Mesenchymal stem cell (in vitro differentiated cells and primary cell): ENCODE measurements around the gene BDKRB1.
A peak's percentile ranks its signal among the peaks of the same experiment; 100 is the strongest.

Experiments
- DNase-seq: peaks from one replicate; pipeline ENCODE4 v3.0.0-alpha.2; 2013
- H2AFZ ChIP-seq: one replicate; pipeline ENCODE4 v1.6.1; 2013; ENCODE audit warnings: low read depth, mild to moderate bottlenecking, control low read depth, inconsistent platforms, low read length, moderate library complexity
- H2AK5ac ChIP-seq: 2 replicates; pipeline ENCODE4 v1.6.1; 2013; ENCODE audit warnings: low read length, moderate library complexity, mild to moderate bottlenecking, inconsistent platforms; ENCODE audit not compliant: severe bottlenecking
- H2BK120ac ChIP-seq: one replicate; pipeline ENCODE4 v1.6.1; 2013; ENCODE audit warnings: low read depth, mild to moderate bottlenecking, inconsistent platforms, low read length, moderate library complexity
- H2BK12ac ChIP-seq, 2 experiments: one replicate each; pipeline ENCODE4 v1.6.1; 2013; ENCODE audit warnings: inconsistent platforms in 2 of 2, low read length in 2 of 2, mild to moderate bottlenecking in 2 of 2, moderate library complexity in 2 of 2, control low read depth in 1 of 2
- H2BK15ac ChIP-seq: one replicate; pipeline ENCODE4 v1.6.1; 2013; ENCODE audit warnings: mild to moderate bottlenecking, low read depth, inconsistent platforms; ENCODE audit not compliant: poor library complexity, severe bottlenecking
- H2BK5ac ChIP-seq: 2 replicates; pipeline ENCODE4 v1.6.1; 2013; ENCODE audit warnings: low read depth, mild to moderate bottlenecking, low read length, control low read depth, inconsistent platforms; ENCODE audit not compliant: poor library complexity, severe bottlenecking
- H3K14ac ChIP-seq, 2 experiments: one replicate each; pipeline ENCODE4 v1.6.1; 2013; ENCODE audit warnings: inconsistent platforms in 2 of 2, low read length in 2 of 2, control low read depth in 1 of 2, mild to moderate bottlenecking in 1 of 2, moderate library complexity in 1 of 2
- H3K18ac ChIP-seq, 2 experiments: one replicate each; pipeline ENCODE4 v1.6.1; 2013; ENCODE audit warnings: inconsistent platforms in 2 of 2, low read length in 2 of 2, control low read depth in 1 of 2, low read depth in 1 of 2, mild to moderate bottlenecking in 1 of 2
- H3K23ac ChIP-seq, 2 experiments: one replicate each; pipeline ENCODE4 v1.6.1; 2013; ENCODE audit warnings: inconsistent platforms in 2 of 2, low read length in 2 of 2, mild to moderate bottlenecking in 2 of 2, moderate library complexity in 2 of 2, control low read depth in 1 of 2
- H3K27ac ChIP-seq: 2 replicates; pipeline ENCODE4 v1.5.1; 2013; ENCODE audit warnings: mild to moderate bottlenecking, moderate library complexity, low read length, control low read depth, inconsistent platforms; ENCODE audit not compliant: poor library complexity, severe bottlenecking
- H3K27me3 ChIP-seq, 2 experiments: 2 replicates each; pipeline versions ENCODE4 v1.6.1 to v1.7.0; 2013; ENCODE audit warnings: low read length in 2 of 2, mild to moderate bottlenecking in 2 of 2, moderate library complexity in 2 of 2, control low read depth in 1 of 2, inconsistent platforms in 1 of 2; ENCODE audit not compliant: control insufficient read depth in 1 of 2, insufficient read depth in 1 of 2
- H3K36me3 ChIP-seq, 2 experiments: 2 replicates each; pipeline versions ENCODE4 v1.6.1 to v1.7.0; 2013; ENCODE audit warnings: low read length in 2 of 2, control low read depth in 1 of 2, inconsistent platforms in 1 of 2, low read depth in 1 of 2, mild to moderate bottlenecking in 1 of 2; ENCODE audit not compliant: insufficient read depth in 2 of 2, control insufficient read depth in 1 of 2
- H3K4ac ChIP-seq, 2 experiments: one replicate each; pipeline ENCODE4 v1.6.1; 2013; ENCODE audit warnings: inconsistent platforms in 2 of 2, low read length in 2 of 2, mild to moderate bottlenecking in 2 of 2, moderate library complexity in 2 of 2, control low read depth in 1 of 2, low read depth in 1 of 2
- H3K4me1 ChIP-seq: 2 replicates; pipeline ENCODE4 v1.6.1; 2013; ENCODE audit warnings: low read depth, low read length, control low read depth; ENCODE audit not compliant: control insufficient read depth, insufficient read depth
- H3K4me2 ChIP-seq: 2 replicates; pipeline ENCODE4 v1.6.1; 2013; ENCODE audit warnings: low read length, mild to moderate bottlenecking, inconsistent platforms; ENCODE audit not compliant: poor library complexity, severe bottlenecking
- H3K4me3 ChIP-seq, 2 experiments: 2 replicates each; pipeline versions ENCODE4 v1.5.1 to v1.7.0; 2013; ENCODE audit warnings: low read length in 2 of 2, mild to moderate bottlenecking in 2 of 2, control low read depth in 1 of 2, low read depth in 1 of 2; ENCODE audit not compliant: insufficient read depth in 1 of 2
- H3K79me1 ChIP-seq: replicated peaks from 2 replicates; pipeline ENCODE4 v1.6.1; 2013; ENCODE audit warnings: mild to moderate bottlenecking, control low read depth, low read length, inconsistent platforms; ENCODE audit not compliant: poor library complexity, severe bottlenecking
- H3K9ac ChIP-seq: 2 replicates; pipeline ENCODE4 v1.7.0; 2013; ENCODE audit warnings: mild to moderate bottlenecking, low read length, moderate library complexity
- H3K9me3 ChIP-seq: 2 replicates; pipeline ENCODE4 v1.7.0; 2013; ENCODE audit warnings: mild to moderate bottlenecking, low read length; ENCODE audit not compliant: control insufficient read depth
- H4K8ac ChIP-seq: one replicate; pipeline ENCODE4 v1.6.1; 2013; ENCODE audit warnings: inconsistent platforms, mild to moderate bottlenecking, low read length, moderate library complexity
- H4K91ac ChIP-seq: one replicate; pipeline ENCODE4 v1.6.1; 2013; ENCODE audit warnings: mild to moderate bottlenecking, low read length, inconsistent platforms
- WGBS: methylation state at CpG from one replicate; pipeline ENCODE4 v1.1.7; 2013; ENCODE audit warnings: mixed read lengths; 5-methylcytosine and 5-hydroxymethylcytosine counted together

Gene BDKRB1

GRCh38 chr14:96212140-96212539 is 43.9 kb upstream of the BDKRB1 start:
- H2BK5ac ChIP-seq = no peak overlapping the region
- no peak overlapping the region for H2BK120ac ChIP-seq
- H4K91ac ChIP-seq = no peak overlapping the region
- H3K4me1 ChIP-seq = peaks cover 19% of the 10 kb centered on the region
- H4K8ac ChIP-seq = no peak overlapping the region
- H3K36me3 ChIP-seq = peaks cover 51 to 98% of the 10 kb centered on the region in 2 experiments
- H3K23ac ChIP-seq = no peak overlapping the region
- H3K9ac ChIP-seq = no peak overlapping the region
- no peak overlapping the region for H2BK15ac ChIP-seq
- H2BK12ac ChIP-seq = no peak overlapping the region
- no peak overlapping the region for H3K27ac ChIP-seq
- no peak overlapping the region for H2AK5ac ChIP-seq
- no peak overlapping the region for H3K4me2 ChIP-seq
- no peak overlapping the region for H3K14ac ChIP-seq
- no peak overlapping the region for H3K4me3 ChIP-seq
- H3K18ac ChIP-seq = no peak overlapping the region
- H3K9me3 ChIP-seq = peaks cover 6% of the 10 kb centered on the region
- H2AFZ ChIP-seq = no peak overlapping the region
- no peak overlapping the region for H3K4ac ChIP-seq
- no peak for DNase-seq
- peaks cover 40% of the 10 kb centered on the region for H3K79me1 ChIP-seq
- H3K27me3 ChIP-seq = no peaks in the 10 kb centered on the region

- Histone ChIP-seq H3K4ac (no peak overlapping the region), H3K4me1 (peaks cover 17% of the 10 kb centered on the region), H3K79me1 (peaks cover 47% of the 10 kb centered on the region), H2BK5ac (no peak overlapping the region), H3K9me3 (peaks cover 6% of the 10 kb centered on the region), H2BK12ac (no peak overlapping the region), H2BK120ac (no peak overlapping the region), H2BK15ac (no peak overlapping the region), H3K9ac (peak overlapping the region; percentile 0), H3K23ac (no peak overlapping the region), H3K27me3 (no peaks in the 10 kb centered on the region), H4K91ac (no peak overlapping the region), H2AK5ac (no peak overlapping the region), H3K27ac (no peak overlapping the region), H4K8ac (no peak overlapping the region), H3K18ac (no peak overlapping the region), H3K14ac (no peak overlapping the region), H3K4me2 (no peak overlapping the region), H3K4me3 (no peak overlapping the region), H2AFZ (no peak overlapping the region), H3K36me3 (peaks cover 57 to 98% of the 10 kb centered on the region in 2 experiments)
- no peak for DNase-seq
- WGBS = 87% methylated on average over 4 of the region's 4 CpGs
Observed at GRCh38 chr14:96212896-96213295, 43.1 kb upstream of the BDKRB1 start.

GRCh38 chr14:96213871-96214465 is 42.0 kb upstream of the BDKRB1 start:
- Histone ChIP-seq H3K4me2 (no peak overlapping the region), H3K36me3 (peaks cover 51 to 97% of the 10 kb centered on the region in 2 experiments), H3K4me1 (peaks cover 16% of the 10 kb centered on the region), H3K79me1 (peaks cover 50% of the 10 kb centered on the region), H3K27me3 (no peaks in the 10 kb centered on the region), H3K4ac (no peak overlapping the region), H3K23ac (no peak overlapping the region), H2BK5ac (no peak overlapping the region), H4K8ac (no peak overlapping the region), H2AFZ (no peak overlapping the region), H4K91ac (no peak overlapping the region), H2BK120ac (no peak overlapping the region), H2BK15ac (no peak overlapping the region), H3K9ac (peak overlapping the region; percentile 54), H3K27ac (no peak overlapping the region), H2BK12ac (no peak overlapping the region), H3K14ac (peak overlapping the region in 1 of 2 experiments; percentile 10), H3K4me3 (no peak overlapping the region), H3K9me3 (peaks cover 6% of the 10 kb centered on the region), H3K18ac (no peak overlapping the region), H2AK5ac (no peak overlapping the region)
- DNase-seq = peak; percentile 44
- 87% methylated on average over 10 of the region's 10 CpGs for WGBS

DNA sequence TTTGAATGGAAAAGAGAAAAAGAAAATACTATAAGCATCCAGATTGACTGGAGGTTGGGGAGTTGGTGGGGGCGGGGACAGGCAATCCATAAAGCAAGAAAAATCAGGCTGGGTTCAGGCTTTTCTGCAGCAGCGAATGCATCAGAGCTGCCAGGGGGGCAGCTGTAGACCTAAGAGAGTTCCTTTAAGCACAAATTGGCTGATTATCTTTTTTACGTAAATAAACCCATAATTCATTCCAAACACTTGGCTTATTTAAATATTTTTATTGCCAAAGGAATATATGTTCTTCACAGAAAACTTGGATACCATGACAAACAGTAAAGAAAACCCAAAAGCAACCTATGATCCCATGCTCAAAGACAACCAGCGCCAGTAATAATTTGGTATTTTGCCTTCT is 41.2 kb upstream of the BDKRB1 start:
- H3K27ac ChIP-seq = no peak overlapping the region
- peaks cover 22% of the 10 kb centered on the region for H3K4me1 ChIP-seq
- H3K23ac ChIP-seq = no peak overlapping the region
- WGBS = 92% methylated on average over 3 of the region's 4 CpGs
- H4K91ac ChIP-seq = no peak overlapping the region
- DNase-seq = no peak
- H3K79me1 ChIP-seq = peaks cover 52% of the 10 kb centered on the region
- no peaks in the 10 kb centered on the region for H3K27me3 ChIP-seq
- peaks cover 51 to 97% of the 10 kb centered on the region in 2 experiments for H3K36me3 ChIP-seq
- H4K8ac ChIP-seq = no peak overlapping the region
- peak overlapping the region; percentile 54 for H3K9ac ChIP-seq
- H2AFZ ChIP-seq = no peak overlapping the region
- no peak overlapping the region for H2BK5ac ChIP-seq
- no peak overlapping the region for H3K4me3 ChIP-seq
- peak overlapping the region; percentile 49 for H2AK5ac ChIP-seq
- no peak overlapping the region for H3K4ac ChIP-seq
- H2BK12ac ChIP-seq = no peak overlapping the region
- no peak overlapping the region for H2BK15ac ChIP-seq
- peaks cover 6% of the 10 kb centered on the region for H3K9me3 ChIP-seq
- no peak overlapping the region for H2BK120ac ChIP-seq
- no peak overlapping the region for H3K14ac ChIP-seq
- no peak overlapping the region for H3K18ac ChIP-seq
- no peak overlapping the region for H3K4me2 ChIP-seq
